ENCODE measurements around the gene KIR3DL2.
"Not testable (repeated sequence)": the region's sequence is repeated elsewhere in the genome, so short reads cannot be mapped to it uniquely, and the experiment has no call there.

The KIR3DL2 gene

DNA sequence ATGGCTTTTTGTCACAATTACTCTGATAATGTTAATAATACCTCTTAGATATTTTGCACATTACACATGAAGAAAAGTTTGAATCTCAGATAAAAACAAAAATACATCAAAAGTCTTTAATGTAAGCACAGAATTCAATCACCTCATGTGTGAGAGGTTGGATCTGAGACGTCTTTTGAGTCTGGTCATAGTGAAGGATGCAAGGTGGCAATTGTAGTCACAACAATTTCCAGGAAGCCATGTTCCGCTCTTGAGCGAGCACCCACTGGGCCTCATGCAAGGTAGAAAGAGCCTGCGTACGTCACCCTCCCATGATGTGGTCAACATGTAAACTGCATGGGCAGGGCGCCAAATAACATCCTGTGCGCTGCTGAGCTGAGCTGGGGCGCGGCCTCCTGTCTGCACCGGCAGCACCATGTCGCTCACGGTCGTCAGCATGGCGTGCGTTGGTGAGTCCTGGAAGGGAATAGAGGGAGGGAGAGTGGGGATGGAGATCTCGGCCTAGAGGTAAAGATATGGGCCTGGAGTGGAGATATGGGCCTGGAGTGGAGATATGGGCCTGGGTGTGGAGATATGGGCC is at the start of gene KIR3DL2:
Gene KIR3DL2 (plus strand): TSS at position 383 of the 580 bp plus-strand sequence. CDS start 33 bp downstream, at position 416.
- not testable (repeated sequence) for DNase-seq

DNA sequence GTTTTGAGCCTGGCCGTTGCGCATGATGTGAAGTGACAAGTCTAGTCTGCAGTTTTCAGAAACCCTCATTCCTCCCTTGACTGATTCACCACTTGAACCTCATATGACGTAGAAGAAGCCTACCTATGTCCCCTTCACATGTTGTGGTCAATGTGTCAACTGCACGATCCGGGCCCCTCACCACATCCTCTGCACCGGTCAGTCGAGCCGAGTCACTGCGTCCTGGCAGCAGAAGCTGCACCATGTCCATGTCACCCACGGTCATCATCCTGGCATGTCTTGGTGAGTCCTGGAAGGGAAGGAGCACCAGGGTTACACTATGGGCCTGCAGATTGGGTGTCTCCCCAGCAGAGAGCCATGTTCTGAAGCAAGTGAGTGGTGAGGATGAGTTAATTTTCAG is 46.8 kb upstream of the KIR3DL2 start, which contains the start of gene KIR2DL4:
Gene KIR2DL4 (plus strand): TSS at position 201 of the 400 bp plus-strand sequence. CDS start 42 bp downstream, at position 243.
- no peak for DNase-seq

DNA sequence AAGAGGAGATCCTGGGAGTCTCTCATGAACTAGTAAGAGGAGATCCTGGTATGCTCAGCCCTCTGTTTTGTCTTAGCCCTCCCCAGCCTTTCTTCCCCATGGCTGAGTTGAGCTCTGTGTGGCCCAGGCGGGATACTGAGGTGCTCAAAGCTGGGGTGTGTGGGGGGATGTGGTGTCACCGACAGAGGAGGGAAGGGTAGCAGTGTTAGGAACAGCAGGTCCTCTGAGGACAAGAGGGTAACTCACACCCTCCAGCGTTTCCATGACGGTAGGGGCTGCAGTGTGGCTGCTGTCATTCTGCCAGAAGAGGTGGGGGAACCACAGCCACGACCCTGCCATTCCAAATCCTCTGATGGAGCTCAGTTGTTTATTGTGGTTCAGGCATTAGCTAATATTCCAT is 46.1 kb upstream of the KIR3DL2 start:
- DNase-seq = no peak

DNA sequence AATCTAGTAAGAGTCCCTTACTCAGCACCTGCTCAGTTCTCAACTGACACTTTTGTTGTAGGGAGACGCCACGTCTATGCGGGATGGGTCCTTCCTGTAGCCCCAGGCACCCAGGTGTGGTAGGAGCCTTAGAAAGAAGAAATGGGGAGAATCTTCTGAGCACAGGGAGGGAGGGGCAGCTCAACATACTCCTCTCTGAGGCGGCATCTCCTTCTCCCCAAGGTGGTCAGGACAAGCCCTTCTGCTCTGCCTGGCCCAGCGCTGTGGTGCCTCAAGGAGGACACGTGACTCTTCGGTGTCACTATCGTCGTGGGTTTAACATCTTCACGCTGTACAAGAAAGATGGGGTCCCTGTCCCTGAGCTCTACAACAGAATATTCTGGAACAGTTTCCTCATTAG is 45.7 kb upstream of the KIR3DL2 start:
- DNase-seq = no peak

DNA sequence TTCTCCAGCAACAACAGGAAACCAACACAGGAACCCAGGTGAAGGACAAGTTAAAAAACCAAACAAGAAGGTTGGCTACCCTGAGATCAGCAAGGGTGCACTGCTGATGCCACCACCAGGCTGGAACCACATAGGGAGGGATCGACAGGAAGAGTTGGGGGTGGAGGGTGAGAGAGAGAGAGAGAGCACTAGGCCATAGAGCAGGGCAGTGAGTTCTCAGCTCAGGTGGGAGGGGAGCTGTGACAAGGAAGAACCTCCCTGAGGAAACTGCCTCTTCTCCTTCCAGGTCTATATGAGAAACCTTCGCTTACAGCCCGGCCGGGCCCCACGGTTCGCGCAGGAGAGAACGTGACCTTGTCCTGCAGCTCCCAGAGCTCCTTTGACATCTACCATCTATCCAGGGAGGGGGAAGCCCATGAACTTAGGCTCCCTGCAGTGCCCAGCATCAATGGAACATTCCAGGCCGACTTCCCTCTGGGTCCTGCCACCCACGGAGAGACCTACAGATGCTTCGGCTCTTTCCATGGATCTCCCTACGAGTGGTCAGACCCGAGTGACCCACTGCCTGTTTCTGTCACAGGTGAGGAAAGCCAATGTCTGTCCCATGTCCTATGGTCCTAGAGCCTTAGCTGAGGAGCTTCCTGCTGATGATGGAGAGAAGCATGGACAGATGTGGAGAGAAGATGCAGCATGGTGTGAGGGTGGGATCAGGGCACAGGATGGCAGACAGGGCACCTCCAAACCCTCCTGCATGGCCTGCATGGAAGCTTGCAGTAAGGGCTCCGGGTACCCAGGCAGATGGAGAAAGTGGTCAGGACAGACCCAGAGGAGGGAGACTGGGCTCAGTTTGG is 44.4 kb upstream of the KIR3DL2 start:
- no peak for DNase-seq

DNA sequence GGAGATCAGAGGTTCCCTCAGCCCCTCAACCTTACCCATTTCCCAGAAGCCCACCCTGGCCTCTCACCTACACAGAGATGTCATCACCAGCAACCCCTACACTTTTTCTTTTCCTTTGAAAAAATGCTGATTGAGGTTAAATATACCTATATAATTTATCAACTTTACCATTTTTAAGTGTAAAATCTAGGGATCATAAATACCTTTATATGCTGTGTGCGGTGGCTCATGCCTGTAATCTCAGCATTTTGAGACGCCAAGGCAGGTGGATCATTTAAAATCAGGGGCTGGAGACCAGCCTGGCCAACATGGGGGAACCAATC is 43.8 kb upstream of the KIR3DL2 start:
- DNase-seq = no peak

DNA sequence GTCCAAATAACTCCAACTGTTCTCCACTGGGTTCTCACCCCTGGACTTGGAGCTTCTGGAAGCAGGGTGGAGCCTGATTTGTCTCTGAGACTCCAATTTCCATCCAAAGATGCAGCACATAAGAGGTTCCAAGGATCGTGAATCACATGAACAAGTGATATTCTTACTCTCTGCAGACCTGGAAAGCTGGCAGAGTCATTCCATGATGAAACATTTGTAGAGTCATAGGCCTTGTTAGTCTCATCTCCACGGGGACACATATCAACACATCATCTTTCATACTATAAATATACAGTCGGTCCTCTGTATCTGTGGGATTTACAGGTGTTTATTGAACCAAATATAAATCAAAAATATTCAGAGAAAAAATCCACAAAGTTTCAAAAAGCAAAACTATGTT is 35.7 kb upstream of the KIR3DL2 start:
- not testable (repeated sequence) for DNase-seq

DNA sequence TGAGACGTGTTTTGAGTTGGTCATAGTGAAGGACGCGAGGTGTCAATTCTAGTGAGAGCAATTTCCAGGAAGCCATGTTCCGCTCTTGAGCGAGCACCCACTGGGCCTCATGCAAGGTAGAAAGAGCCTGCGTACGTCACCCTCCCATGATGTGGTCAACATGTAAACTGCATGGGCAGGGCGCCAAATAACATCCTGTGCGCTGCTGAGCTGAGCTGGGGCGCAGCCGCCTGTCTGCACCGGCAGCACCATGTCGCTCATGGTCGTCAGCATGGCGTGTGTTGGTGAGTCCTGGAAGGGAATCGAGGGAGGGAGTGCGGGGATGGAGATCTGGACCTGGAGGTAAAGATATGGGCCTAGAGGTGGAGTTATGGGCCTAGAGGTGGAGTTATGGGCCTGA is 34.0 kb upstream of the KIR3DL2 start, which contains the start of gene KIR3DL1:
Gene KIR3DL1 (plus strand): TSS at position 218 of the 400 bp plus-strand sequence.
- not testable (repeated sequence) for DNase-seq

DNA sequence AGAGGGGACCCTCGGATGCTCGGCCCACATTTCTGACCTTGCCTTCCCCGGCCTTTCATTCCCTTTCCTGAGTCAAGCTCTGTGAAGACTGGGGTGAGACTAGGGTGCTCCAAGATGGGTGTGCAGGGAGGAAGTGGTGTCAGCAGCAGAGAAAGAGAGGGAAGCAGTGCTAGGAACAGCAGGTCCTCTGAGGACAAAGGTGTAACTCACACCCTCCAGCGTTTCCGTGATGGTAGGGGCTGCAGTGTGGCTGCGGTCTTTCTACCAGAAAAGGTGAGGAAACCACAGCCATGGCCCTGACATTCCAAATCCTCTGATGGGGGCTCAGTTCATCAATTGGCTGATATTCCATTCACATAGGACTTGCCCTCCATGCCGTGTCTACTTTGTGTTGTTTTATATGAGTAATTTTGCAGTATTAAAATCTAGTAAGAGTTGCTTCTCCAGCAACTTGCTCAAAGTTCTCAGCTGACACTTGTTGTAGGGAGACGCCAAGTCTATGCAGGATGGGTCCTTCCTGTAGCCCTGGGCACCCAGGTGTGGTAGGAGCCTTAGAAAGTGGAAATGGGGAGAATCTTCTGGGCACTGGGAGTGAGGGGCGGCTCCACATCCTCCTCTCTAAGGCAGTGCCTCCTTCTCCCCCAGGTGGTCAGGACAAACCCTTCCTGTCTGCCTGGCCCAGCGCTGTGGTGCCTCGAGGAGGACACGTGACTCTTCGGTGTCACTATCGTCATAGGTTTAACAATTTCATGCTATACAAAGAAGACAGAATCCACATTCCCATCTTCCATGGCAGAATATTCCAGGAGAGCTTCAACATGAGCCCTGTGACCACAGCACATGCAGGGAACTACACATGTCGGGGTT is 32.3 kb upstream of the KIR3DL2 start:
- no peak for DNase-seq

DNA sequence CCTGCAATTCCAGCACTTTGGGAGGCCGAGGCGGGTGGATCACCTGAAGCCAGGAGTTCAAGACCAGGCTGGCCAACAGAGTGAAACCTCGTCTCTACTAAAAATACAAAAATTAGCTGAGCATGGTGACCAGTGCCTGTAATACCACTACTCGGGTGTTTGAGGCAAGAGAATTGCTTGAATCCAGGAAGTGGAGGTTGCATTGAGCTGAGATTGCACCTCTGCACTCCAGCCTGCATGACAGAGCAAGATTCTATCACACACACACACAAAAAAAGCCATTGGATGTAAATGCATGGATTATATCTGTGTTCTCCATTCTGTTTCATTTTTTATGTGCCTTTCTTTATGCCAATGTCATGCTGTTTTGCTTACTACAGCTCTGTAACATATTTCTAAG is 25.8 kb upstream of the KIR3DL2 start:
- not testable (repeated sequence) for DNase-seq

DNA sequence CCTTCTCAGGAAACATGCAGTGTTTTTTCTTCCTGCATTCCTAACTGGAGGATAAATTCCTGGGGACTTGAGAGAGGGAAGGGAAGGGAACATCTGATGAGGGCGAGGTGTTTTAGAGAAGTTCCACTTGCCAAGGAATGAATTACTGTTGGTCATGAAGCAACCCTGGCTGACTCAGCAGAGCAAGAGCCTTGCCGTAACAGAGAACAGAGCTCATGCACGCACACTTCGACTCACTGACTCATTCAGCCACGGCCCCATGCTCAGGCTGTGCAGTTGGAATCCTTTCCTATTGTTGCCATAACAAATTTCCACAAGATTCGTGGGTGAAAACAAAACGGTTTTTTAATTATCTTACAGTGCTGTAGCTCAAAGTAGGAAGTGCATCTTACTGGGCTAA is 24.9 kb upstream of the KIR3DL2 start:
- DNase-seq = not testable (repeated sequence)

DNA sequence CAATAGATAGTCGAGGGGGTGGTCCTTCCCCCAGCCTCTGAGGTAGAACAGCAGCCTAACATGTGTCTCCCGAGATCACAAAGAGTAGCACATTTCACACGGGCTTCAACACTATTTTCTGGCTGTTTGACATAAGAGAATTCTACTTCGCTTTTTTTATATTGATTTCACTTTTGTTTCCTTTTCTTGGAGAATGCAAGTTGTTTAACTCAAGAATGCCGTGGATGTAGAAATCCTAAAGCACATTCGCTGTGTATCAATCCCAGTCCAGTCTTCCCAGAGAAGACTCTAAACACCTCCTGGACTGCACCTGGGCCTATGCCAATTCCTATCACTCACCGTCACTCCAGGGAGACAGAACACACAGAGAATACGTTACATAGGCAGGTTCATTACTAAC is 22.2 kb upstream of the KIR3DL2 start:
- DNase-seq = not testable (repeated sequence)

DNA sequence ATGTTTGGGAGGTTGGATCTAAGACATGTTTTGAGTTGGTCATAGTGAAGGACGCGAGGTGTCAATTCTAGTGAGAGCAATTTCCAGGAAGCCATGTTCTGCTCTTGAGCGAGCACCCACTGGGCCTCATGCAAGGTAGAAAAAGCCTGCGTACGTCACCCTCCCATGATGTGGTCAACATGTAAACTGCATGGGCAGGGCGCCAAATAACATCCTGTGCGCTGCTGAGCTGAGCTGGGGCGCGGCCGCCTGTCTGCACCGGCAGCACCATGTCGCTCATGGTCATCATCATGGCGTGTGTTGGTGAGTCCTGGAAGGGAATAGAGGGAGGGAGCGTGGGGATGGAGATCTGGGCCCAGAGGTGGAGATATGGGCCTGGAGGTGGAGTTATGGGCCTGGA is 17.7 kb upstream of the KIR3DL2 start, which contains the start of gene KIR2DS4:
Gene KIR2DS4 (plus strand): TSS at position 181 of the 400 bp plus-strand sequence.
- not testable (repeated sequence) for DNase-seq

DNA sequence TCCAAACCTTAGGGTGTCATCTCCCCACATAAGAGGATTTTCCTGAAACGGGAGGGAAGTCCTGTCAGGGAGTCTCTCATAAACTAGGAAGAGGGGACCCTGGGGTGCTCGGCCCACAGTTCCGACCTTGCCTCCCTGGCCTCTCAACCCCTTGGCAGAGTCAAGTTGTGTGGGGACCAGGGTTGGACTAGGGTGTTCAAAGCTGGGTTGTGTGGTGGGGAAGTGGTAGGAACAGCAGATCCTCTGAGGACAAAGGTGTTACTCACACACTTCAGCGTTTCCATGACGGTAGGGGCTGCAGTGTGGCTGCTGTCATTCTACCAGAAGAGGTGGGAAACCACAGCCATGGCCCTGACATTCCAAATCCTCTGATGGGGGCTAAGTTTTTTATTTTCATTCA is 15.1 kb upstream of the KIR3DL2 start:
- not testable (repeated sequence) for DNase-seq

DNA sequence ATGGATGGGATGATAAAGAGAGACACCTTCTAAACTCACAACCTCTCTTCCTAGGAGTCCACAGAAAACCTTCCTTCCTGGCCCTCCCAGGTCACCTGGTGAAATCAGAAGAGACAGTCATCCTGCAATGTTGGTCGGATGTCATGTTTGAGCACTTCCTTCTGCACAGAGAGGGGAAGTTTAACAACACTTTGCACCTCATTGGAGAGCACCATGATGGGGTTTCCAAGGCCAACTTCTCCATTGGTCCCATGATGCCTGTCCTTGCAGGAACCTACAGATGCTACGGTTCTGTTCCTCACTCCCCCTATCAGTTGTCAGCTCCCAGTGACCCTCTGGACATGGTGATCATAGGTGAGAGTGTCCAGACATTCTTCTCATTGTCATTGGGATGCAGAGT is 12.7 kb upstream of the KIR3DL2 start:
- not testable (repeated sequence) for DNase-seq

DNA sequence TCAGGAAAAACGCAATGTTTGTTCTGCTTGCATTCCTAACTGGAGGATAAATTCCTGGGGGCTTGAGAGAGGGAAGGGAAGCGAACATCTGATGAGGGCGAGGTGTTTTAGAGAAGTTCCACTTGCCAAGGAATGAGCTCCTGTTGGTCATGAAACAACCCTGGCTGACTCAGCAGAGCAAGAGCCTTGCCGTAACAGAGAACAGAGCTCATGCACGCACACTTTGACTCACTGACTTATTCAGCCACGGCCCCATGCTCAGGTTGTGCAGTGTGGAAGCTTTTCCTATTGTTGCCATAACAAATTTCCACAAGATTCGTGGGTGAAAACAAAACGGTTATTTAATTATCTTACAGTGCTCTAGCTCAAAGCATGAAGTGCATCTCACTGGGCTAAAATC is 7.1 kb upstream of the KIR3DL2 start:
- not testable (repeated sequence) for DNase-seq

DNA sequence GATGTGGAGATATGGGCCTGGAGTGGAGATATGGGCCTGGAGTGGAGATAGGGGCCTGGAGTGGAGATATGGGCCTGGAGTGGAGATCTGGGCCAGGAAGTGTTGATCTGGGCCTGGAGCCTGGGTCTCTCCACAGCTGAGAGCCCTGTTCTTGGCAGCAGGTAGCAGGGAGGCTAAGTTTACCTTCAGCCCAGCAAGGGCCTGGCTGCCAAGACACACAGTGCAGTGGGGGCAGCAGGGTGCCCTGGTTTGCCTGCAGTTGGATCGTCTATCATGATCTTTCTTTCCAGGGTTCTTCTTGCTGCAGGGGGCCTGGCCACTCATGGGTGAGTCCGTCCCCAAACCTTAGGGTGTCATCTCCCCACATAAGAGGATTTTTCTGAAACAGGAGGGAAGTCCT is 687 bp downstream of the KIR3DL2 start:
- no peak for DNase-seq

DNA sequence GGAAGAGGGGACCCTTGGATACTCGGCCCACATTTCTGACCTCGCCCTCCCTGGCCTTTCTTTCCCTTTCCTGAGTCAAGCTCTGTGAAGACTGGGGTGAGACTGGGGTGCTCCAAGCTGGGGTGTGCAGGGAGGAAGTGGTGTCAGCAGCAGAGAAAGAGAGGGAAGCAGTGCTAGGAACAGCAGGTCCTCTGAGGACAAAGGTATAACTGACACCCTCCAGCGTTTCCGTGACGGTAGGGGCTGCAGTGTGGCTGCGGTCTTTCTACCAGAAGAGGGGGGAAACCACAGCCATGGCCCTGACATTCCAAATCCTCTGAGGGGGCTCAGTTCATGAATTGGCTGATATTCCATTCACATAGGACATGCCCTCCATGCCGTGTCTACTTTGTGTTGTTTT is 1.1 kb downstream of the KIR3DL2 start:
- no peak for DNase-seq

DNA sequence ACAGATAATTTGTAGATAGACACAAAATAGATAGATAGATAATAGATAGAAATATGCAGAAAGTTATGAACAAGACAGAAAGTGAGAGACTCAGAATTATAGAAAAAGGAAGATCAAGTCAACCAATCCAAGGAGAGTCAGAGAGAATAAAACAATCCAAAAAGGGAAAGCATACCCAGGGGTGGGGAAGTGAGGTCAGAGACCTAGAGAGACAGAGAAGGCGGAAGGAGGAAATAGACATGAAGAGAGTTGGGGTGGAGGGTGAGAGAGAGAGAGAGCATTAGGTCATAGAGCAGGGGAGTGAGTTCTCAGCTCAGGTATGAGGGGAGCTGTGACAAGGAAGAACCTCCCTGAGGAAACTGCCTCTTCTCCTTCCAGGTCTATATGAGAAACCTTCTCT is 5.0 kb downstream of the KIR3DL2 start:
- not testable (repeated sequence) for DNase-seq

DNA sequence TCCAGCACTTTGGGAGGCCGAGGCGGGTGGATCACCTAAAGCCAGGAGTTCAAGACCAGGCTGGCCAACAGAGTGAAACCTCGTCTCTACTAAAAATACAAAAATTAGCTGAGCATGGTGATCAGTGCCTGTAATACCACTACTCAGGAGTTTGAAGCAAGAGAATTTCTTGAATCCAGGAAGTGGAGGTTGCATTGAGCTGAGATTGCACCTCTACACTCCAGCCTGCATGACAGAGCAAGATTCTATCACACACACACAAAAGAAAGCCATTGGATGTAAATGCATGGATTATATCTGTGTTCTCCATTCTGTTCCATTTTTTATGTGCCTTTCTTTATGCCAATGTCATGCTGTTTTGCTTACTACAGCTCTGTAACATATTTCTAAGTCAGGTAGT is 8.2 kb downstream of the KIR3DL2 start:
- not testable (repeated sequence) for DNase-seq

DNA sequence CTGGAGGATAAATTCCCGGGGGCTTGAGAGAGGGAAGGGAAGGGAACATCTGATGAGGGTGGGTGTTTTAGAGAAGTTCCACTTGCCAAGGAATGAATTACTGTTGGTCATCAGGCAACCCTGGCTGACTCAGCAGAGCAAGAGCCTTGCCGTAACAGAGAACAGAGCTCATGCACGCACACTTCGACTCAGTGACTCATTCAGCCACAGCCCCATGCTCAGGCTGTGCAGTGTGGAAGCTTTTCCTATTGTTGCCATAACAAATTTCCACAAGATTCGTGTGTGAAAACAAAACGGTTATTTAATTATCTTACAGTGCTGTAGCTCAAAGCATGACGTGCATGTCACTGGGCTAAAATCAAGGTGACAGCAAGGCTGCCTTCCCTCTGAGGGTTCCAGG is 9.2 kb downstream of the KIR3DL2 start:
- not testable (repeated sequence) for DNase-seq

DNA sequence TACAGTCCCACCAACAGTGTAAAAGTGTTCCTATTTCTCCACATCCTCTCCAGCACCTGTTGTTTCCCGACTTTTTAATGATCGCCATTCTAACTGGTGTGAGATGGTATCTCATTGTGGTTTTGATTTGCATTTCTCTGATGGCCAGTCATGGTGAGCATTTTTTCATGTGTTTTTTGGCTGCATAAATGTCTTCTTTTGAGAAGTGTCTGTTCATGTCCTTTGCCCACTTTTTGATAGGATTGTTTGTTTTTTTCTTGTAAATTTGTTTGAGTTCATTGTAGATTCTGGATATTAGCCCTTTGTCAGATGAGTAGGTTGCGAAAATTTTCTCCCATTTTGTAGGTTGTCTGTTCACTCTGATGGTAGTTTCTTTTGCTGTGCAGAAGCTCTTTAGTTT is 13.2 kb downstream of the KIR3DL2 start:
- not testable (repeated sequence) for DNase-seq

DNA sequence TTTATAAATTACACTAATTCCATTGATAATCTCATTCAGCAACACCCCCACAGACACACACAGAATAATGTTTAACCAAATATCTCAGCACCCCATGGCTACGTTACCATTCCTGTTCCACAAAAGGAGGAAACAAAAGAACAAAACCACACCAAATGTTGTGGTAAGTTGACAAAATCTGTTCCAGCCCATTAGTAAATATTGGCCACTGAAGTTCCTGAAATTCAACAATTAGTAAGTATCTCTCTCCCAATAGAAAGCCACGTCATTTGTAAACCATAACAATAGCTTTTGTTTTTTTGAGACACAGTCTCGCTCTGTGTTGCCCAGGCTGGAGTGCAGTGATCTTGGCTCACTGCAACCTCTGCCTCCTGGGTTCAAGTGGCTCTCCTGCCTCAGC is 21.5 kb downstream of the KIR3DL2 start:
- no peak for DNase-seq

Data from COR-L47 (cell line).